HCT116 (cell line): Measurements from ENCODE around the gene XRN2. TPM values are rescaled to one million over a fixed set of nuclear protein-coding genes. Genes with fewer than 3 reads are reported as not detected.

Experiments used
- ATAC-seq: fragments of 200-7000 bp; cut with Tn5 transposase; 2 replicates; pipeline ENCODE4 v1.9.1; 2020; ENCODE audit warnings: mild to moderate bottlenecking, moderate library complexity
- BruUV-seq: library from RNA; stranded (reverse); fragments of 400-500 nt; replicated peaks from 2 replicates; lab custom pipeline; 2021; lab: Mats Ljungman, UMichigan
- CTCF ChIA-PET: fragments of 300-600 bp; sonication (Branson Sonifier 250); formaldehyde crosslinking; loops from one replicate; lab custom pipeline; 2021; ENCODE audit warnings: antibody characterized with exemption; lab: Charles Lee
- POLR2A ChIA-PET: fragments of 300-600, 350-600 bp; sonication (Branson Sonifier 250); formaldehyde crosslinking; loops from one replicate; lab custom pipeline; 2021; ENCODE audit warnings: antibody characterized with exemption; lab: Charles Lee
- RAD21 ChIA-PET, 2 experiments: fragments of 300-600 bp; sonication (Branson Sonifier 250); formaldehyde crosslinking; loops; one replicate each; lab custom pipeline; 2023; ENCODE audit warnings: low total read pairs in 2 of 2; ENCODE audit not compliant: uncharacterized antibody in 2 of 2, unreplicated experiment in 2 of 2, low non-redundant PET in 1 of 2; lab: Charles Lee
- DNase-seq: peaks from one replicate; pipeline ENCODE4 v3.0.0-alpha.2; 2010; ENCODE audit warnings: low read depth, low spot score
- H2AFZ ChIP-seq: fragments of 200-600 bp; shearing (Covaris generic), sonication (generic); 2 replicates; pipeline ENCODE4 v1.6.1; 2017; ENCODE audit warnings: low read depth, mixed run types, mixed read lengths, antibody characterized with exemption, low read length; ENCODE audit not compliant: poor library complexity, severe bottlenecking
- H3K27ac ChIP-seq: 2 replicates; pipeline ENCODE4 v1.5.1; 2012; ENCODE audit warnings: low read depth, low read length
- H3K27me3 ChIP-seq: fragments of 200-600 bp; sonication (generic); 2 replicates; pipeline ENCODE4 v1.6.1; 2016; ENCODE audit warnings: mixed run types, low read length, mixed read lengths; ENCODE audit not compliant: insufficient read depth
- H3K36me3 ChIP-seq, 2 experiments: fragments of 200-500 bp in 1 of 2; fragments of 200-600 bp in 1 of 2; sonication (Bioruptor generic) in 1 of 2; sonication (generic) in 1 of 2; 2 replicates each; pipeline versions ENCODE4 v1.5.1 to v1.6.1; 2014 to 2016; ENCODE audit warnings: low read length in 2 of 2, inconsistent platforms in 1 of 2, mixed read lengths in 1 of 2, mixed run types in 1 of 2; ENCODE audit not compliant: insufficient read depth in 2 of 2, control insufficient read depth in 1 of 2
- H3K4me1 ChIP-seq, 2 experiments: fragments of 200-600 bp in 1 of 2; sonication (generic) in 1 of 2; 2 replicates each; pipeline versions ENCODE4 v1.5.1 to v1.6.1; 2012 to 2017; ENCODE audit warnings: low read length in 2 of 2, inconsistent platforms in 1 of 2, mild to moderate bottlenecking in 1 of 2, mixed read lengths in 1 of 2, mixed run types in 1 of 2, moderate library complexity in 1 of 2; ENCODE audit not compliant: insufficient read depth in 2 of 2, control insufficient read depth in 1 of 2
- H3K4me2 ChIP-seq: fragments of 200-600 bp; sonication (generic); 2 replicates; pipeline ENCODE4 v1.6.1; 2017; ENCODE audit warnings: mixed run types, low read length, mixed read lengths
- H3K4me3 ChIP-seq, 2 experiments: fragments of 200-600 bp in 1 of 2; sonication (generic) in 1 of 2; replicated peaks in 1 of 2; 2 replicates each; pipeline ENCODE4 v1.5.1; 2011 to 2016; ENCODE audit warnings: low read length in 2 of 2, control low read depth in 1 of 2, low read depth in 1 of 2, mild to moderate bottlenecking in 1 of 2, mixed read lengths in 1 of 2, mixed run types in 1 of 2
- H3K79me2 ChIP-seq: fragments of 200-600 bp; sonication (generic); 2 replicates; pipeline ENCODE4 v1.6.1; 2017; ENCODE audit warnings: mild to moderate bottlenecking, mixed run types, low read length, moderate library complexity, mixed read lengths; ENCODE audit not compliant: insufficient read depth
- H3K9ac ChIP-seq: fragments of 200-600 bp; sonication (generic); 2 replicates; pipeline ENCODE4 v1.6.1; 2016; ENCODE audit warnings: low read length, mixed read lengths
- H3K9me2 ChIP-seq: fragments of 200-600 bp; sonication (generic), shearing (Covaris generic); 2 replicates; pipeline ENCODE4 v1.6.1; 2017; ENCODE audit warnings: mixed run types, mild to moderate bottlenecking, moderate library complexity; ENCODE audit not compliant: insufficient read depth
- H3K9me3 ChIP-seq, 2 experiments: fragments of 200-500 bp in 1 of 2; fragments of 200-600 bp in 1 of 2; sonication (Bioruptor generic) in 1 of 2; sonication (generic) in 1 of 2; 2 replicates each; pipeline ENCODE4 v1.6.1; 2014 to 2017; ENCODE audit warnings: low read length in 2 of 2, mixed read lengths in 2 of 2, inconsistent platforms in 1 of 2, low read depth in 1 of 2, mild to moderate bottlenecking in 1 of 2, mixed run types in 1 of 2, moderate library complexity in 1 of 2; ENCODE audit not compliant: control insufficient read depth in 1 of 2, insufficient read depth in 1 of 2
- H4K20me1 ChIP-seq: fragments of 200-600 bp; sonication (generic), shearing (Covaris generic); 2 replicates; pipeline ENCODE4 v1.6.1; 2017; ENCODE audit warnings: mixed run types, mild to moderate bottlenecking, moderate library complexity; ENCODE audit not compliant: insufficient read depth
- CBX3 ChIP-seq: IDR thresholded peaks from 2 replicates; pipeline ENCODE4 v1.6.1; 2012; ENCODE audit warnings: low read depth
- CEBPB ChIP-seq: IDR thresholded peaks from 2 replicates; pipeline ENCODE4 v1.6.1; 2012; ENCODE audit warnings: low read depth
- EGR1 ChIP-seq: IDR thresholded peaks from 2 replicates; pipeline ENCODE4 v1.6.1; 2012; ENCODE audit warnings: low read depth
- ELF1 ChIP-seq: IDR thresholded peaks from 2 replicates; pipeline ENCODE4 v1.6.1; 2012; ENCODE audit warnings: low read depth, borderline replicate concordance
- EZH2 ChIP-seq: fragments of 200-600 bp; sonication (generic); IDR thresholded peaks from 2 replicates; pipeline ENCODE4 v1.6.1; 2017; ENCODE audit warnings: antibody characterized with exemption, mixed run types
- EZH2phosphoT487 ChIP-seq: fragments of 200-600 bp; IDR thresholded peaks from 2 replicates; pipeline ENCODE4 v1.6.1; 2018; ENCODE audit warnings: antibody characterized with exemption, borderline replicate concordance
- FOSL1 ChIP-seq: IDR thresholded peaks from 2 replicates; pipeline ENCODE4 v1.6.1; 2012; ENCODE audit warnings: low read depth
- JUND ChIP-seq: IDR thresholded peaks from 2 replicates; pipeline ENCODE4 v1.6.1; 2012
- POLR2AphosphoS5 ChIP-seq: IDR thresholded peaks from 2 replicates; pipeline ENCODE4 v1.6.1; 2011; ENCODE audit warnings: mild to moderate bottlenecking, low read depth, low read length, moderate library complexity
- RAD21 ChIP-seq: IDR thresholded peaks from 2 replicates; pipeline ENCODE4 v1.6.1; 2012; ENCODE audit warnings: low read depth, mild to moderate bottlenecking
- SIN3A ChIP-seq: IDR thresholded peaks from 2 replicates; pipeline ENCODE4 v1.6.1; 2012; ENCODE audit warnings: low read depth
- SP1 ChIP-seq: IDR thresholded peaks from 2 replicates; pipeline ENCODE4 v1.6.1; 2012; ENCODE audit warnings: low read depth
- SRF ChIP-seq: IDR thresholded peaks from 2 replicates; pipeline ENCODE4 v1.6.1; 2012; ENCODE audit warnings: low read depth
- TCF7L2 ChIP-seq: IDR thresholded peaks from 2 replicates; pipeline ENCODE4 v1.7.0; 2011; ENCODE audit warnings: borderline replicate concordance, inconsistent platforms; ENCODE audit not compliant: insufficient read depth, insufficient read length; ENCODE audit errors: extremely low read depth
- YY1 ChIP-seq: IDR thresholded peaks from 2 replicates; pipeline ENCODE4 v1.6.1; 2011; ENCODE audit warnings: low read length, low read depth, moderate library complexity, mild to moderate bottlenecking; ENCODE audit not compliant: insufficient replicate concordance; ENCODE audit errors: extremely low read depth
- ZNF274 ChIP-seq: fragments of 200-500 bp; sonication (Bioruptor generic); IDR thresholded peaks from 2 replicates; pipeline ENCODE4 v1.6.1; 2014; ENCODE audit warnings: mild to moderate bottlenecking, low read depth, low read length, inconsistent platforms
- intact Hi-C: fragments of 100-400 bp; cut with micrococcal nuclease; formaldehyde crosslinking; loops from 2 replicates; pipeline ENCODE4 v1.10.0; 2022
- total RNA-seq: library from RNA; stranded (reverse); gene quantifications from one replicate; pipeline ENCODE4 v1.2.1, GENCODE V29; 2021; ENCODE audit not compliant: unreplicated experiment
- TF ChIP-seq, protein P1 (sequence below): IDR thresholded peaks from 2 replicates; pipeline ENCODE4 v1.6.1; 2012
- TF ChIP-seq, protein P2 (sequence below): IDR thresholded peaks from 2 replicates; pipeline ENCODE4 v1.6.1; 2012; ENCODE audit warnings: low read depth
- TF ChIP-seq, protein P3 (sequence below), 3 experiments: fragments of 200-600 bp in 1 of 3; sonication (generic) in 1 of 3; IDR thresholded peaks in 2 of 3; conservative IDR thresholded peaks in 1 of 3; 2 replicates each; pipeline ENCODE4 v1.5.1; 2012 to 2017; ENCODE audit warnings: low read depth in 2 of 3, low read length in 2 of 3, antibody characterized with exemption in 1 of 3, borderline replicate concordance in 1 of 3, control low read depth in 1 of 3, mild to moderate bottlenecking in 1 of 3, mixed read lengths in 1 of 3, mixed run types in 1 of 3, moderate library complexity in 1 of 3; ENCODE audit not compliant: insufficient read depth in 1 of 3
- TF ChIP-seq, protein P4 (sequence below): IDR thresholded peaks from 2 replicates; pipeline ENCODE4 v1.6.1; 2012

XRN2 gene
- total RNA-seq, 1 experiment from 2014 or later: 101 TPM

DNA sequence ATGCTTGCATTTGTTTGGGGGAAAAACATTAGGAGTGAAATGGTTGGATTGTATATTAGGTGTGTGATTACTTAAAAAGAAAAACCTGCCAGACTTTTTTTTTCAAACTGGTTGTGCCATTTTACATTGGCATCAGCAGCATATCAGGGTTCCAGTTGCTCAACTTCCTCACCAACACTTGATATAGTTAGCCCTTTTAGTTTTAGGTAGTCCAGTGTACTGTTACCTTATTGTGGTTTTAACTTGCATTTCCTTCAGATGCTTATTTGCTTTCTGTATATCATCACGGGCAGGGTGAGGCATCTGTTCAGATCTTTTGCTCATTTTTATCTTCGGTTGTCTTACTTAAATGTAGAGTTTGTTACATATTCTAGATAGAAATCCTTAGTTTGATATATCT, 5.2 kb downstream of the XRN2 start:
- ChIA-PET RAD21 (no interaction called here), CTCF (no interaction called here), POLR2A (no interaction called here)
- Histone ChIP-seq H3K36me3 (peaks cover 2 to 4% of the 10 kb centered on the region in 2 experiments; a peak in 1 of 4 replicates), H4K20me1 (peaks cover 40% of the 10 kb centered on the region), H3K9me2 (no peaks in the 10 kb centered on the region), H3K9me3 (no peaks in the 10 kb centered on the region), H3K27me3 (no peaks in the 10 kb centered on the region), H3K79me2 (peaks cover 100% of the 10 kb centered on the region), H3K4me2 (no peak overlapping the region), H3K9ac (no peak overlapping the region), H3K4me1 (peaks cover 9 to 10% of the 10 kb centered on the region in 2 experiments), H3K4me3 (no peak overlapping the region), H2AFZ (no peak overlapping the region), H3K27ac (no peak overlapping the region)
- BruUV-seq: no TSS peak
- ATAC-seq (no peak), DNase-seq (no peak)
- TF ChIP-seq SP1 (no peak), SIN3A (no peak), ZNF274 (no peak), JUND (no peak), ELF1 (no peak), CEBPB (no peak), EGR1 (no peak), FOSL1 (no peak), RAD21 (no peak), POLR2AphosphoS5 (no peak), YY1 (no peak), EZH2 (no peak), TCF7L2 (no peak), CBX3 (no peak), EZH2phosphoT487 (no peak), SRF (no peak)
- TF ChIP-seq, protein P1, sequence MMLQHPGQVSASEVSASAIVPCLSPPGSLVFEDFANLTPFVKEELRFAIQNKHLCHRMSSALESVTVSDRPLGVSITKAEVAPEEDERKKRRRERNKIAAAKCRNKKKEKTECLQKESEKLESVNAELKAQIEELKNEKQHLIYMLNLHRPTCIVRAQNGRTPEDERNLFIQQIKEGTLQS: no peak
- TF ChIP-seq, protein P2, sequence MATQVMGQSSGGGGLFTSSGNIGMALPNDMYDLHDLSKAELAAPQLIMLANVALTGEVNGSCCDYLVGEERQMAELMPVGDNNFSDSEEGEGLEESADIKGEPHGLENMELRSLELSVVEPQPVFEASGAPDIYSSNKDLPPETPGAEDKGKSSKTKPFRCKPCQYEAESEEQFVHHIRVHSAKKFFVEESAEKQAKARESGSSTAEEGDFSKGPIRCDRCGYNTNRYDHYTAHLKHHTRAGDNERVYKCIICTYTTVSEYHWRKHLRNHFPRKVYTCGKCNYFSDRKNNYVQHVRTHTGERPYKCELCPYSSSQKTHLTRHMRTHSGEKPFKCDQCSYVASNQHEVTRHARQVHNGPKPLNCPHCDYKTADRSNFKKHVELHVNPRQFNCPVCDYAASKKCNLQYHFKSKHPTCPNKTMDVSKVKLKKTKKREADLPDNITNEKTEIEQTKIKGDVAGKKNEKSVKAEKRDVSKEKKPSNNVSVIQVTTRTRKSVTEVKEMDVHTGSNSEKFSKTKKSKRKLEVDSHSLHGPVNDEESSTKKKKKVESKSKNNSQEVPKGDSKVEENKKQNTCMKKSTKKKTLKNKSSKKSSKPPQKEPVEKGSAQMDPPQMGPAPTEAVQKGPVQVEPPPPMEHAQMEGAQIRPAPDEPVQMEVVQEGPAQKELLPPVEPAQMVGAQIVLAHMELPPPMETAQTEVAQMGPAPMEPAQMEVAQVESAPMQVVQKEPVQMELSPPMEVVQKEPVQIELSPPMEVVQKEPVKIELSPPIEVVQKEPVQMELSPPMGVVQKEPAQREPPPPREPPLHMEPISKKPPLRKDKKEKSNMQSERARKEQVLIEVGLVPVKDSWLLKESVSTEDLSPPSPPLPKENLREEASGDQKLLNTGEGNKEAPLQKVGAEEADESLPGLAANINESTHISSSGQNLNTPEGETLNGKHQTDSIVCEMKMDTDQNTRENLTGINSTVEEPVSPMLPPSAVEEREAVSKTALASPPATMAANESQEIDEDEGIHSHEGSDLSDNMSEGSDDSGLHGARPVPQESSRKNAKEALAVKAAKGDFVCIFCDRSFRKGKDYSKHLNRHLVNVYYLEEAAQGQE: no peak
- TF ChIP-seq, protein P3, sequence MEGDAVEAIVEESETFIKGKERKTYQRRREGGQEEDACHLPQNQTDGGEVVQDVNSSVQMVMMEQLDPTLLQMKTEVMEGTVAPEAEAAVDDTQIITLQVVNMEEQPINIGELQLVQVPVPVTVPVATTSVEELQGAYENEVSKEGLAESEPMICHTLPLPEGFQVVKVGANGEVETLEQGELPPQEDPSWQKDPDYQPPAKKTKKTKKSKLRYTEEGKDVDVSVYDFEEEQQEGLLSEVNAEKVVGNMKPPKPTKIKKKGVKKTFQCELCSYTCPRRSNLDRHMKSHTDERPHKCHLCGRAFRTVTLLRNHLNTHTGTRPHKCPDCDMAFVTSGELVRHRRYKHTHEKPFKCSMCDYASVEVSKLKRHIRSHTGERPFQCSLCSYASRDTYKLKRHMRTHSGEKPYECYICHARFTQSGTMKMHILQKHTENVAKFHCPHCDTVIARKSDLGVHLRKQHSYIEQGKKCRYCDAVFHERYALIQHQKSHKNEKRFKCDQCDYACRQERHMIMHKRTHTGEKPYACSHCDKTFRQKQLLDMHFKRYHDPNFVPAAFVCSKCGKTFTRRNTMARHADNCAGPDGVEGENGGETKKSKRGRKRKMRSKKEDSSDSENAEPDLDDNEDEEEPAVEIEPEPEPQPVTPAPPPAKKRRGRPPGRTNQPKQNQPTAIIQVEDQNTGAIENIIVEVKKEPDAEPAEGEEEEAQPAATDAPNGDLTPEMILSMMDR (IDR thresholded peaks at IDR 0.05 in 2 of 3, conservative IDR thresholded peaks at IDR 0.05 in 1 of 3; ENCODE audit: borderline replicate concordance in 1 of 3, insufficient read depth in 1 of 3, low read depth in 2 of 3, low read length in 2 of 3): no peak
- TF ChIP-seq, protein P4, sequence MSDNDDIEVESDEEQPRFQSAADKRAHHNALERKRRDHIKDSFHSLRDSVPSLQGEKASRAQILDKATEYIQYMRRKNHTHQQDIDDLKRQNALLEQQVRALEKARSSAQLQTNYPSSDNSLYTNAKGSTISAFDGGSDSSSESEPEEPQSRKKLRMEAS: no peak
- intact Hi-C loops: no loop called here
